ENCODE data around the gene ADTRP. TPM values are rescaled to one million over a fixed set of nuclear protein-coding genes. Genes with fewer than 3 reads are reported as not detected.

The ADTRP gene
- total and polyA plus RNA-seq, 7 experiments from 2014 or later = 3.1 to 109 (median 44.3) TPM

GRCh38 chr6:11819486-11819885 is 40.9 kb upstream of the ADTRP start:
- intact Hi-C loops (cut with micrococcal nuclease) = no loop called here
- H3K9me3 Mint-ChIP-seq = peaks cover 0 to 4% (median 1%) of the 10 kb centered on the region in 11 donors
- H3K36me3 ChIP-seq (ENCODE audit: control insufficient read depth in 2 of 3, insufficient read depth in 3 of 3, low read length in 3 of 3) = no peaks in the 10 kb centered on the region
- no peaks in the 10 kb centered on the region for H3K27me3 Mint-ChIP-seq
- no peak overlapping the region for H3K4me3 ChIP-seq (ENCODE audit: low read length)
- H3K36me3 Mint-ChIP-seq = no peaks in the 10 kb centered on the region
- no peaks in the 10 kb centered on the region for H3K4me1 ChIP-seq (ENCODE audit: control insufficient read depth in 2 of 2, insufficient read depth in 2 of 2, low read length in 2 of 2)
- CTCF ChIA-PET = no interaction called here
- H3K27ac ChIP-seq (ENCODE audit: low read depth, low read length) = no peak overlapping the region
- H3K27ac Mint-ChIP-seq = no peak overlapping the region
- peaks cover 0 to 8% (median 3%) of the 10 kb centered on the region in 7 donors for H3K4me1 Mint-ChIP-seq
- H3K4me3 Mint-ChIP-seq = no peak overlapping the region
- no peaks in the 10 kb centered on the region for H3K27me3 ChIP-seq (ENCODE audit: control insufficient read depth in 2 of 2, insufficient read depth in 2 of 2, low read length in 2 of 2)
- no peaks in the 10 kb centered on the region for H3K9me3 ChIP-seq (ENCODE audit: control insufficient read depth in 2 of 3, low read length in 3 of 3)
- no peak for ATAC-seq
- no peak for DNase-seq
- POLR2A ChIA-PET = no interaction called here

GRCh38 chr6:11815231-11815630 is 36.6 kb upstream of the ADTRP start:
- peaks cover 0 to 12% (median 0%) of the 10 kb centered on the region in 7 donors for H3K4me1 Mint-ChIP-seq
- peaks cover 0 to 5% (median 1%) of the 10 kb centered on the region in 11 donors for H3K9me3 Mint-ChIP-seq
- no peak for ATAC-seq
- no peak overlapping the region for H3K4me3 Mint-ChIP-seq
- intact Hi-C loops (cut with micrococcal nuclease) = no loop called here
- no peak for DNase-seq
- POLR2A ChIA-PET = interaction anchor here (0.6 kb wide), 1 partner anchor 18 kb away, joined by 4 read pairs; no protein-coding TSS in a partner anchor
- no peaks in the 10 kb centered on the region for H3K4me1 ChIP-seq (ENCODE audit: control insufficient read depth in 2 of 2, insufficient read depth in 2 of 2, low read length in 2 of 2)
- no peaks in the 10 kb centered on the region for H3K36me3 ChIP-seq (ENCODE audit: control insufficient read depth in 2 of 3, insufficient read depth in 3 of 3, low read length in 3 of 3)
- CTCF ChIA-PET = no interaction called here
- no peak overlapping the region for H3K27ac ChIP-seq (ENCODE audit: low read depth, low read length)
- no peaks in the 10 kb centered on the region for H3K27me3 ChIP-seq (ENCODE audit: control insufficient read depth in 2 of 2, insufficient read depth in 2 of 2, low read length in 2 of 2)
- H3K36me3 Mint-ChIP-seq = no peaks in the 10 kb centered on the region
- no peak overlapping the region for H3K4me3 ChIP-seq (ENCODE audit: low read length)
- no peak overlapping the region for H3K27ac Mint-ChIP-seq
- H3K27me3 Mint-ChIP-seq = no peaks in the 10 kb centered on the region
- H3K9me3 ChIP-seq (ENCODE audit: control insufficient read depth in 2 of 3, low read length in 3 of 3) = no peaks in the 10 kb centered on the region

GRCh38 chr6:11814819-11815218 is 36.2 kb upstream of the ADTRP start:
- no peak for ATAC-seq

DNA sequence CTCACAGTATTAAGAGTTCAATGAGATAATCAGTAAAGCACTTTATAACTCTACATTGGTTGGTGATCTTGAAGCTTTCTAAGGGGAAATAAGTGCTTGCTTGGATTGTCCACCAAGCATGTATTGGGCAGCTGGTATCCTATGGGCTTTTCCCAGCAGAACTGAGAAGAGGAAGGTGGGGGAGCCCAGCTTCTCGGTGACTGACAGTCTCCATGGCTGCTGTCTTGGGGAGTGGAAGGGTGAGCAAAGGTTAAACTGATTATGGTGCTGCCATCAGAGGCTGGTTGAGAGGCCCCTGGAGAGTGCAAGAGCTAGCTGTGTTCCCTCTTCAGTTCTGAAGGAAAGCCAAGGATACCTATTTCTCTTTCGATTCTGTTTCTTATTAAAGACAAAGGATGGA is 35.5 kb upstream of the ADTRP start:
- POLR2A ChIA-PET = no interaction called here
- Mint-ChIP-seq H3K4me1 (peaks cover 0 to 12% (median 0%) of the 10 kb centered on the region in 7 donors), H3K27ac (no peak overlapping the region), H3K4me3 (no peak overlapping the region), H3K27me3 (no peaks in the 10 kb centered on the region), H3K36me3 (no peaks in the 10 kb centered on the region), H3K9me3 (peaks cover 0 to 2% (median 0%) of the 10 kb centered on the region in 11 donors)
- Histone ChIP-seq H3K27me3 (ENCODE audit: control insufficient read depth in 2 of 2, insufficient read depth in 2 of 2, low read length in 2 of 2) (no peaks in the 10 kb centered on the region), H3K27ac (ENCODE audit: low read depth, low read length) (no peak overlapping the region), H3K36me3 (ENCODE audit: control insufficient read depth in 2 of 3, insufficient read depth in 3 of 3, low read length in 3 of 3) (no peaks in the 10 kb centered on the region), H3K4me3 (ENCODE audit: low read length) (no peak overlapping the region), H3K4me1 (ENCODE audit: control insufficient read depth in 2 of 2, insufficient read depth in 2 of 2, low read length in 2 of 2) (no peaks in the 10 kb centered on the region), H3K9me3 (ENCODE audit: control insufficient read depth in 2 of 3, low read length in 3 of 3) (no peaks in the 10 kb centered on the region)
- no peak for DNase-seq
- CTCF ChIA-PET = no interaction called here
- intact Hi-C loops (cut with micrococcal nuclease) = no loop called here
- no peak for ATAC-seq

More at GRCh38 chr6:11814819-11815218, 36.2 kb upstream of the ADTRP start:
- Histone ChIP-seq H3K4me1 (ENCODE audit: control insufficient read depth in 2 of 2, insufficient read depth in 2 of 2, low read length in 2 of 2) (no peaks in the 10 kb centered on the region), H3K27ac (ENCODE audit: low read depth, low read length) (no peak overlapping the region), H3K9me3 (ENCODE audit: control insufficient read depth in 2 of 3, low read length in 3 of 3) (no peaks in the 10 kb centered on the region), H3K36me3 (ENCODE audit: control insufficient read depth in 2 of 3, insufficient read depth in 3 of 3, low read length in 3 of 3) (no peaks in the 10 kb centered on the region), H3K4me3 (ENCODE audit: low read length) (no peak overlapping the region), H3K27me3 (ENCODE audit: control insufficient read depth in 2 of 2, insufficient read depth in 2 of 2, low read length in 2 of 2) (no peaks in the 10 kb centered on the region)
- POLR2A ChIA-PET = interaction anchor here (0.6 kb wide), 1 partner anchor 18 kb away, joined by 4 read pairs; no protein-coding TSS in a partner anchor
- no peaks in the 10 kb centered on the region for H3K27me3 Mint-ChIP-seq
- CTCF ChIA-PET = no interaction called here
- intact Hi-C loops (cut with micrococcal nuclease) = no loop called here
- peaks cover 0 to 12% (median 0%) of the 10 kb centered on the region in 7 donors for H3K4me1 Mint-ChIP-seq
- peaks cover 0 to 5% (median 0%) of the 10 kb centered on the region in 11 donors for H3K9me3 Mint-ChIP-seq
- H3K27ac Mint-ChIP-seq = no peak overlapping the region
- no peak overlapping the region for H3K4me3 Mint-ChIP-seq
- DNase-seq = no peak
- H3K36me3 Mint-ChIP-seq = no peaks in the 10 kb centered on the region

DNA sequence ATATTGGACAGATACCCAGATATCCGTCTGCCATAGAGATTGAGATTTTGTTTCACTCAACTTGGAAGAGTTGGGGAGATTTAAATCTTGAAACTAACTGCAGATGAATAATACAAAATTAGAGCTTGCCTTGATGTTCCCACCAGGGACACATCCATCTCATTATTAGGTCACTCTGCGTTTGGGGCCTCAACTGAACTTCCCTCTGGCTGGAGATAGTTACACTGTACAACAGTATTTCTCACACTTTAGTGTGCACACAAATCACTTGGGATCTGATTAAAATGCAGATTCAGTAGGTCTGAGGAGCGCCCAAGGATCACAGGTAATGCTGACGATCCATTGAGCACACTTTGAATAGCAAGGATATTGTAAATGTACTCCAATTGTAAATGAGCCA is 35.0 kb upstream of the ADTRP start:
- no peaks in the 10 kb centered on the region for H3K27me3 Mint-ChIP-seq
- POLR2A ChIA-PET = no interaction called here
- no peak overlapping the region for H3K27ac Mint-ChIP-seq
- H3K4me3 Mint-ChIP-seq = no peak overlapping the region
- no peak overlapping the region for H3K4me3 ChIP-seq (ENCODE audit: low read length)
- H3K36me3 Mint-ChIP-seq = no peaks in the 10 kb centered on the region
- ATAC-seq = no peak
- peaks cover 0 to 12% (median 4%) of the 10 kb centered on the region in 7 donors for H3K4me1 Mint-ChIP-seq
- H3K9me3 Mint-ChIP-seq = peaks cover 0 to 2% (median 0%) of the 10 kb centered on the region in 11 donors
- H3K9me3 ChIP-seq (ENCODE audit: control insufficient read depth in 2 of 3, low read length in 3 of 3) = no peaks in the 10 kb centered on the region
- CTCF ChIA-PET = no interaction called here
- intact Hi-C loops (cut with micrococcal nuclease) = no loop called here
- H3K4me1 ChIP-seq (ENCODE audit: control insufficient read depth in 2 of 2, insufficient read depth in 2 of 2, low read length in 2 of 2) = no peaks in the 10 kb centered on the region
- no peaks in the 10 kb centered on the region for H3K36me3 ChIP-seq (ENCODE audit: control insufficient read depth in 2 of 3, insufficient read depth in 3 of 3, low read length in 3 of 3)
- DNase-seq = no peak
- H3K27ac ChIP-seq (ENCODE audit: low read depth, low read length) = no peak overlapping the region
- no peaks in the 10 kb centered on the region for H3K27me3 ChIP-seq (ENCODE audit: control insufficient read depth in 2 of 2, insufficient read depth in 2 of 2, low read length in 2 of 2)

- CTCF ChIA-PET = no interaction called here
Measured at GRCh38 chr6:11812951-11813350, 34.3 kb upstream of the ADTRP start.

GRCh38 chr6:11812439-11812838 is 33.8 kb upstream of the ADTRP start:
- H3K27ac Mint-ChIP-seq = no peak overlapping the region
- intact Hi-C loops (cut with micrococcal nuclease) = no loop called here

More at GRCh38 chr6:11812951-11813350, 34.3 kb upstream of the ADTRP start:
- no peak overlapping the region for H3K27ac Mint-ChIP-seq
- no peaks in the 10 kb centered on the region for H3K4me1 ChIP-seq (ENCODE audit: control insufficient read depth in 2 of 2, insufficient read depth in 2 of 2, low read length in 2 of 2)
- H3K36me3 Mint-ChIP-seq = no peaks in the 10 kb centered on the region
- H3K9me3 Mint-ChIP-seq = peaks cover 0 to 2% (median 0%) of the 10 kb centered on the region in 11 donors
- no peaks in the 10 kb centered on the region for H3K27me3 Mint-ChIP-seq
- no peak overlapping the region for H3K4me3 ChIP-seq (ENCODE audit: low read length)
- H3K9me3 ChIP-seq (ENCODE audit: control insufficient read depth in 2 of 3, low read length in 3 of 3) = no peaks in the 10 kb centered on the region
- peaks cover 0 to 12% (median 4%) of the 10 kb centered on the region in 7 donors for H3K4me1 Mint-ChIP-seq
- intact Hi-C loops (cut with micrococcal nuclease) = no loop called here
- no peaks in the 10 kb centered on the region for H3K36me3 ChIP-seq (ENCODE audit: control insufficient read depth in 2 of 3, insufficient read depth in 3 of 3, low read length in 3 of 3)
- ATAC-seq (no peak), DNase-seq (no peak)
- H3K4me3 Mint-ChIP-seq = no peak overlapping the region
- no peaks in the 10 kb centered on the region for H3K27me3 ChIP-seq (ENCODE audit: control insufficient read depth in 2 of 2, insufficient read depth in 2 of 2, low read length in 2 of 2)
- H3K27ac ChIP-seq (ENCODE audit: low read depth, low read length) = no peak overlapping the region
- POLR2A ChIA-PET = no interaction called here

More at GRCh38 chr6:11812439-11812838, 33.8 kb upstream of the ADTRP start:
- no peak overlapping the region for H3K27ac ChIP-seq (ENCODE audit: low read depth, low read length)
- Mint-ChIP-seq H3K36me3 (no peaks in the 10 kb centered on the region), H3K4me1 (peaks cover 0 to 13% (median 4%) of the 10 kb centered on the region in 7 donors), H3K4me3 (no peak overlapping the region), H3K27me3 (no peaks in the 10 kb centered on the region), H3K9me3 (peaks cover 0 to 2% (median 0%) of the 10 kb centered on the region in 11 donors)
- ATAC-seq = no peak
- no peak for DNase-seq
- ChIA-PET CTCF (no interaction called here), POLR2A (no interaction called here)
- no peaks in the 10 kb centered on the region for H3K9me3 ChIP-seq (ENCODE audit: control insufficient read depth in 2 of 3, low read length in 3 of 3)
- no peaks in the 10 kb centered on the region for H3K36me3 ChIP-seq (ENCODE audit: control insufficient read depth in 2 of 3, insufficient read depth in 3 of 3, low read length in 3 of 3)
- no peak overlapping the region for H3K4me3 ChIP-seq (ENCODE audit: low read length)
- H3K27me3 ChIP-seq (ENCODE audit: control insufficient read depth in 2 of 2, insufficient read depth in 2 of 2, low read length in 2 of 2) = no peaks in the 10 kb centered on the region
- no peaks in the 10 kb centered on the region for H3K4me1 ChIP-seq (ENCODE audit: control insufficient read depth in 2 of 2, insufficient read depth in 2 of 2, low read length in 2 of 2)

Measured in naive thymus-derived CD4-positive, alpha-beta T cell (primary cell).